HepG2 (cell line): ENCODE results near the gene CEBPE. TPM values are rescaled to one million over a fixed set of nuclear protein-coding genes. Genes with fewer than 3 reads are reported as not detected.
A peak's percentile ranks its signal among the peaks of the same experiment; 100 is the strongest.

ENCODE experiments used
- AHR ChIP-seq: IDR thresholded peaks from 2 replicates; pipeline ENCODE4 v1.6.1; 2018; ENCODE audit warnings: missing genetic modification reagents, missing compliant biosample characterization
- ATF1 ChIP-seq: IDR thresholded peaks from 2 replicates; pipeline ENCODE4 v1.6.1; 2016; ENCODE audit warnings: mild to moderate bottlenecking, control low read depth
- ATF7-NPFF ChIP-seq: sonication (generic); formaldehyde crosslinking; IDR thresholded peaks from 2 replicates; pipeline ENCODE4 v1.8.1; 2023; ENCODE audit warnings: mild to moderate bottlenecking, low read depth, missing genetic modification reagents, moderate library complexity
- FOXO1 ChIP-seq: sonication (generic); formaldehyde crosslinking; IDR thresholded peaks from 2 replicates; pipeline ENCODE4 v1.4.0; 2020; ENCODE audit warnings: missing genetic modification reagents
- HBP1 ChIP-seq: IDR thresholded peaks from 2 replicates; pipeline ENCODE4 v1.6.1; 2016; ENCODE audit warnings: low read depth, control low read depth
- HOXD1 ChIP-seq: sonication (generic); formaldehyde crosslinking; IDR thresholded peaks from 2 replicates; pipeline ENCODE4 v1.5.0; 2020; ENCODE audit warnings: missing genetic modification reagents
- MED13 ChIP-seq: sonication (generic); formaldehyde crosslinking; IDR thresholded peaks from 2 replicates; pipeline ENCODE4 v1.5.0; 2020; ENCODE audit warnings: missing genetic modification reagents
- MYPOP ChIP-seq: sonication (generic); formaldehyde crosslinking; IDR thresholded peaks from 2 replicates; pipeline ENCODE4 v1.8.1; 2023; ENCODE audit warnings: mild to moderate bottlenecking, moderate library complexity, missing genetic modification reagents
- NCOR1 ChIP-seq: fragments of 200-600 bp; sonication (generic); IDR thresholded peaks from 2 replicates; pipeline ENCODE4 v1.7.0; 2017; ENCODE audit warnings: antibody characterized with exemption, low read length, borderline replicate concordance
- POLR2G ChIP-seq: fragments of 200-400 bp; formaldehyde crosslinking; IDR thresholded peaks from 2 replicates; pipeline ENCODE4 v1.6.1; 2018; ENCODE audit warnings: mild to moderate bottlenecking, low read depth, low read length, moderate library complexity
- STAT5B ChIP-seq: sonication (generic); formaldehyde crosslinking; IDR thresholded peaks from 2 replicates; pipeline ENCODE4 v1.4.0; 2020; ENCODE audit warnings: missing genetic modification reagents
- TARDBP ChIP-seq: sonication (generic); formaldehyde crosslinking; IDR thresholded peaks from 2 replicates; pipeline ENCODE4 v1.8.0; 2022; ENCODE audit warnings: mild to moderate bottlenecking, missing genetic modification reagents
- THRA ChIP-seq: sonication (generic); formaldehyde crosslinking; IDR thresholded peaks from 2 replicates; pipeline ENCODE4 v1.4.0; 2020; ENCODE audit warnings: missing genetic modification reagents, borderline replicate concordance
- ZMYM2 ChIP-seq: sonication (generic); formaldehyde crosslinking; IDR thresholded peaks from 2 replicates; pipeline ENCODE4 v1.8.0; 2022; ENCODE audit warnings: mild to moderate bottlenecking, missing genetic modification reagents
- ZNF251 ChIP-seq: sonication (generic); formaldehyde crosslinking; IDR thresholded peaks from 2 replicates; pipeline ENCODE4 v1.9.0; 2021; ENCODE audit warnings: mild to moderate bottlenecking, missing genetic modification reagents
- ZNF253 ChIP-seq: sonication (generic); formaldehyde crosslinking; IDR thresholded peaks from 2 replicates; pipeline ENCODE4 v1.8.0; 2022; ENCODE audit warnings: mild to moderate bottlenecking, missing genetic modification reagents, borderline replicate concordance
- ZNF333 ChIP-seq: sonication (generic); formaldehyde crosslinking; IDR thresholded peaks from 2 replicates; pipeline ENCODE4 v1.4.0; 2020; ENCODE audit warnings: mild to moderate bottlenecking, missing genetic modification reagents, borderline replicate concordance
- ZNF484 ChIP-seq: sonication (generic); formaldehyde crosslinking; IDR thresholded peaks from 2 replicates; pipeline ENCODE4 v1.5.1; 2020; ENCODE audit warnings: mild to moderate bottlenecking, low read depth, missing genetic modification reagents, borderline replicate concordance
- ZNF687 ChIP-seq: sonication (generic); formaldehyde crosslinking; IDR thresholded peaks from 2 replicates; pipeline ENCODE4 v1.5.1; 2020; ENCODE audit warnings: mild to moderate bottlenecking, missing genetic modification reagents, moderate library complexity
- ZNF784 ChIP-seq: sonication (generic); formaldehyde crosslinking; IDR thresholded peaks from 2 replicates; pipeline ENCODE4 v1.5.1; 2020; ENCODE audit warnings: missing genetic modification reagents, mild to moderate bottlenecking, borderline replicate concordance
- polyA plus RNA-seq, 8 experiments: library from polyadenylated mRNA; depleted of rRNA in 3 of 8; stranded (reverse) in 7 of 8; unstranded in 1 of 8; fragments of >200 nt; fragmentation: Illumina TruSeq in 4 of 8; extraction: Trizol in 4 of 8; gene quantifications; 2 replicates each; pipeline versions ENCODE4 v1.2.1 to v1.2.3, GENCODE V29; 2011 to 2016; ENCODE audit warnings: low read depth in 4 of 8, missing spikeins in 1 of 8, mixed read lengths in 1 of 8; ENCODE audit not compliant: insufficient read depth in 1 of 8
- total RNA-seq, 5 experiments: library from RNA; depleted of rRNA; stranded (reverse); fragments of >200 nt; fragmentation: Illumina TruSeq; extraction: Trizol; gene quantifications; 2 replicates each; pipeline ENCODE4 v1.2.3, GENCODE V29; 2016; ENCODE audit warnings: low read depth in 1 of 5

The CEBPE gene
- total and polyA plus RNA-seq, 2 of the 13 experiments (the other 11 are each of a cell fraction or from before 2014, with no cell fraction given), result 0.09 to 0.11 TPM

GRCh38 chr14:23095196-23096108 is 23.6 kb downstream of the CEBPE start, which contains the start of gene C14orf119 (continued):
- TF ChIP-seq ZMYM2 (CRISPR knock-in tag), result no peak
- TF ChIP-seq HOXD1 (CRISPR knock-in tag), result no peak
- TF ChIP-seq MED13, result no peak; the same call in 1 of the 2 replicates
- no peak for TF ChIP-seq AHR (CRISPR knock-in tag)
- TF ChIP-seq ZNF687, result peak; percentile 85
- no peak for TF ChIP-seq ZNF251 (CRISPR knock-in tag)
- peak; percentile 54; the same call in 1 of the 2 replicates for TF ChIP-seq NCOR1
- TF ChIP-seq ZNF333 (CRISPR knock-in tag), result peak; percentile 43
- peak; percentile 61; the same call in 1 of the 2 replicates for TF ChIP-seq HBP1 (CRISPR knock-in tag)
- TF ChIP-seq ATF7-NPFF, result peak; percentile 89
- TF ChIP-seq POLR2G, result peak; percentile 94
- no peak for TF ChIP-seq ZNF484 (CRISPR knock-in tag)
- no peak; the same call in 1 of the 2 replicates for TF ChIP-seq ZNF784 (CRISPR knock-in tag)
- peak; percentile 53; the same call in 1 of the 2 replicates for TF ChIP-seq TARDBP (CRISPR knock-in tag)
- peak; percentile 88 for TF ChIP-seq ATF1 (CRISPR knock-in tag)
- 0 out of 2 replicates have a peak, but pooled peaks have one; percentile 5 for TF ChIP-seq MYPOP (CRISPR knock-in tag)
- no peak for TF ChIP-seq ZNF253 (CRISPR knock-in tag)
- TF ChIP-seq THRA (CRISPR knock-in tag), result peak; percentile 51; the same call in 1 of the 2 replicates
- peak; percentile 81 for TF ChIP-seq FOXO1 (CRISPR knock-in tag)
- peak; percentile 39; the same call in 1 of the 2 replicates for TF ChIP-seq STAT5B
